LoVo (cell line): ENCODE data around the gene ZNF587B.
"Not testable (repeated sequence)": the region's sequence is repeated elsewhere in the genome, so short reads cannot be mapped to it uniquely, and the experiment has no call there.

Experiments
- DNase-seq: peaks from one replicate; pipeline ENCODE4 v3.0.0-alpha.2; 2016; ENCODE audit warnings: low spot score

ZNF587B gene

GRCh38 chr19:57819475-57820148, 10.5 kb upstream of the ZNF587B start:
- DNase-seq, result peak; percentile 91

DNA sequence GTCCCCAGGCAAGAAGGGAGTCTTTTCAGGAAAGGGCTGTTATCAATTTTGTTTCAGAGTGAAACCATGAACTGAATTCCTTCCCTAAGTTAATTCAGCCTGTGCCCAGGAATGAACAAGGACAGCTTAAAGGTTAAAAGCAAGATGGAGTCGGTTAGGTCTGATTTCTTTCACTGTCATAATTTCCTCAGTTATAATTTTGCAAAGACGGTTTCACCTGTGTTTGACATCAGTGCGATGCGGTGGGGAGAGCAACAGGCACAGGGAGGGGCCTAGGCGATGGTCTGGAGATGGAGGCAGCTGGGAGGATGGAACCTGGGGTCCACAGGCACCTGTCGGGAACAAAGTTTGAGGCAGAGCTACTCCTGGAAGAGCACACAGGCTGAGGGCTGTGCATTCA, 9.5 kb upstream of the ZNF587B start:
- DNase-seq, result no peak

DNA sequence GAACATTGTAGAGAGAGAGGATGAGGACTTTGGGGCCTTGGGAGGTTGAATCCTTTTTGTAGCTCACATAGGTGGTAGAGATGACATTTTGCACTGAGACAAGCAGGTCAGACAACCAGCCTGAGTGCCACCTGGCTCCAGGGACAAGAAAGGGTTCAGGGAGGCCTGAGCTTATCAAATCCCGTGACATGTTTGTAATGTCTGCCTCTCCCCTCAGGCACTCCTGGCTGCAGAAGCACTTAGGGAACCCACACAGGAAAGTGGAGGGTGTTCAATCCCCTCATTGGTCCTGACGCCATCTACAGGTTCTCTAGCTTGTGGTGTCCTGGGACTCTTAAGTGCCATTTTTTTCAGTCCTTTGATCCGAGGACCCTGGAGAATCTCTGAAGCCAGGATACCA, 9.0 kb upstream of the ZNF587B start:
- not testable (repeated sequence) for DNase-seq

DNA sequence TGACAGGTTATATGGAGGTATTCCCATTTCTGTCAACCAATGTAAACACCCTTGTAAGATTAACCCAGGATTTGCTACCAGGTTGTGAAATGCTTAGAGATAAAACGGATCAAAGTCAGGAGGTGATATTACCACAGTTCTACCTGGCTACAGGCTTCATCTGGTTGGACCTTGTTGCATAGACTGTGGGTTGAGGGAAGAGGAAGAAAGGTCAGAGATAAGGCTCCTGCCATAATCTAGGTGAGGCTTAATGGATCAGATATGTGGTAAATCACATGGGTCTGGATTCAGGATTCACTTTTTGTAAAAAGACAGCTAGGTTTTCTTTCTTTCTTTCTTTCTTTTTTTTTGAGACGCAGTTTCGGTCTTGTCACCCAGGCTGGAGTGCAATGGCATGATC, 8.6 kb upstream of the ZNF587B start:
- DNase-seq, result not testable (repeated sequence)

DNA sequence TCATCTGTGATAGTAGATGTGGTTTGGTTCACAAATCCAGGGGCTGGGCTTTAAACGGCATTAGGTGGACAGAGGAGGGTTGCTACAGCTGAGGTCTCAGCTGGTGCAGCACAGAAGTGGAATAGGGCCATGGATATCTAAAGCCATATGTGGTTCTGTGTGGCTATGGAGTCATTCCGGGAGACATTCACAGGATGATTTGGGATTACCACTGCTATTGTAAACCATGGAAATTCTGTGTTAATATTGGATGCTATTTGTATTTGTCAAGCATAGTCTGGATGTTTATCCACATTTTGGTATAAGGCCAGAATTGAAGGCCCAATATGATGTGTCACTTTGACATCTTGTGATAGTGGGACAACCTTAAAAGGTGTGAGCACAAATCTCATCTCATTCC, 6.9 kb upstream of the ZNF587B start:
- not testable (repeated sequence) for DNase-seq

DNA sequence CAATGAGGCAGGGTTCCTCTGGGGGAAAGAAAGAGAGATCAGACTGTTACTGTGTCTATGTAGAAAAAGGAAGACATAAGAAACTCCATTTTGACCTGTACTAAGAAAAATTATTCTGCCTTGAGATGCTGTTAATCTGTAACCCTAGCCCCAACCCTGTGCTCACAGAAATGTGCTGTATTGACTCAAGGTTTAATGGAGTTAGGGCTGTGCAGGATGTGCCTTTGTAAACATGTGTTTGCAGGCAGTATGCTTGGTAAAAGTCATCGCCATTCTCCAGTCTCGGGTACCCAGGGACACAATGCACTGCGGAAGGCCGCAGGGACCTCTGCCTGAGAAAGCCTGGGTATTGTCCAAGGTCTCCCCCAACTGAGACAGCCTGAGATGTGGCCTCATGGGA, 6.5 kb upstream of the ZNF587B start:
- DNase-seq, result not testable (repeated sequence)

DNA sequence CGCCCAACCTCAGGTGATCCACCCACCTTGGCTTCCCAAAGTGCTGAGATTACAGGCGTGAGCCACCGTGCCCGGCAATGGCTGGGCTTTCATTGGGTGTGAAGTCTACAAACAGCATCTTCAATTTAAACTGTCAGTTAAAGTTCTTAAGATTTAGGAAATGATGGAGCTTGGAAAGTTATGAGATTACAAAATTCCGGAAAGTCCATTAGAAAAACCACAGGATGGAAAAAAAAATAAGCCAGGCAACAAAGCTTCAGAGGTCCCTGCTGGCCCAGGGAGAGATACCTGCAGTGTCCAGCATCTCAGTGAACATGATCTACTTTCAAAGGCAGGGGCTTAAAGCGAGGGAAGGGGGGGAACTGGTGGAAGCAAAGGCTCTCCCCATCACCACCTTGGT, 4.6 kb upstream of the ZNF587B start:
- DNase-seq, result no peak

DNA sequence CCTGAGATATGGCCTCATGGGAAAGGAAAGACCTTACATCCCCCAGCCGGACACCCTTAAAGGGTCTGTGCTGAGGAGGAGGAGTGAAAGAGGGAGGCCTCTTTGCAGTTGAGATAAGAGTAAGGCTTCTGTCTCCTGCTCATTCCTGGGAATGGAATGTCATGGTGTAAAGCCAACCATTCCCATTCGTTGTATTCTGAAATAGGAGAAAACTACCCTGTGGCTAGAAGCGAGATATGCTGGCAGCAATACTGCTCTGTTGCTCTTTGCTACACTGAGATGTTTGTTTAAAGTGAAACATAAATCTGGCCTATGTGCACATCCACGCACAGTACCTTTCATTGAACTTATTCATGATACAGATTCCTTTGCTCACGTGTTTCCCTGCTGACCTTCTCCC, 783 bp upstream of the ZNF587B start:
- no peak for DNase-seq

DNA sequence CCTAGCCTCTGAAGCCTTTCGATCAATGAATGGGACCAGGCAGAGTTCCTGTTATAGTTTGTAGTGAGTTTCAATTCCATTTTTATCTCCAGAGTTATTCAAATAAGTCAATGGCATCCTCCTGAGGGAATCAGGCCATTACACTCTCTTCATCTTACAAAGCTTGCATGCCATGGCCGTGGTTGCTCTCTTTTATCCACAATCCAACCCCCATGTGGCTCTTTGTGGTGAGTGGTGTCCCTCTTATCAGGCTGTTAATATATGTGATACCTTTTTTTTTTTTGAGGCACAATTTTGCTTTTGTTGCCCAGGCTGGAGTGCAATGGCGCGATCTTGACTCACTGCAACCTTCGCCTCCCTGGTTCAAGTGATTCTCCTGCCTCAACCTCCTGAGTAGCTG, 6.9 kb downstream of the ZNF587B start:
- DNase-seq, result not testable (repeated sequence)

DNA sequence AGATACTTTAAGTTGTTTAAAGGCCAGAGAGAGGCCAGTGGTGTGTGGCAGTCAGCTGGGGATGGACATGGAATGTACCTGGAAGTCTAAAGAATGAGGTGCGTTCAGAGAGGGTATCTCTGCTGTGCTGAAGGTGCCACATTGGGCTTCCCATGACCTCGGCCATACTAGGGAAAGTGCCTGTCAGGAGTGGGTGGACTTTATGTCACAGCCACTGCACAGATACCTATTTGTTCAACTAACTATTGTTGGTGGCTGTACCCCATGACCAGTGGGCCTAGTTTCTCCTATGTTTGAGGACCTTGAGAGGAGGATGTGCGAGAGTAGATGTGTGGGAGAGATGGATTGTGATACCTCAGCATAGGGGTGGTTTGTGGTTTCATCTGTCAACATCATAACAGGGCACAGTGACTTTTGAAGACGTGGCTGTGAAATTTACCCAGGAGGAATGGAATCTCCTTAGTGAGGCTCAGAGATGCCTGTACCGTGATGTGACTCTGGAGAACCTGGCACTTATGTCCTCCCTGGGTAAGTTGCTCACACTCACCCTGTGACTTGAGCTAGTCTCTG, 8.6 kb downstream of the ZNF587B start:
- DNase-seq, result not testable (repeated sequence)

GRCh38 chr19:57841122-57841763, 11.1 kb downstream of the ZNF587B start:
- DNase-seq, result no peak

DNA sequence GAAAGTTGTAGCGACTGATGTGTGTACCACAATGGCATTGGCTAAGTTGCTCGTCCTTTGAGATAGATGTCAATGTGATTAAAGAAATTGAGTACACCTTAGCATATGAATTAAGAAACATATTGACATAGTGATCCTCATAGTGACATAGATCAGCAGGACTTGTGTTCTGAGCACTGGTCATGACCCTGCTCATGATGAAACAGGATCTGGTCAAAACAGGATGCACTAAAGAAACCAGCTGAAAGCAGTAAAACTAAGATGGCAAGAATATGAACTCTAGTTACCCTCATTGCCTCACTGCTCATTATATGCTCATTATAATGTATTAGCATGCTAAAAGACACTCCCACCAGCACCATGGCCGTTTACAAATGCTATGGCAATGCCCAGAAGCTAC, 17.1 kb downstream of the ZNF587B start:
- DNase-seq, result not testable (repeated sequence)

- not testable (repeated sequence) for DNase-seq
Measured at GRCh38 chr19:57849162-57849665, 19.1 kb downstream of the ZNF587B start.

GRCh38 chr19:57849666-57850473, 19.8 kb downstream of the ZNF587B start, which contains the start of gene ZNF587:
ZNF587 (plus strand) TSS chr19:57849859; CDS start chr19:57850039, 180 bp downstream.
- peak; percentile 81 for DNase-seq

DNA sequence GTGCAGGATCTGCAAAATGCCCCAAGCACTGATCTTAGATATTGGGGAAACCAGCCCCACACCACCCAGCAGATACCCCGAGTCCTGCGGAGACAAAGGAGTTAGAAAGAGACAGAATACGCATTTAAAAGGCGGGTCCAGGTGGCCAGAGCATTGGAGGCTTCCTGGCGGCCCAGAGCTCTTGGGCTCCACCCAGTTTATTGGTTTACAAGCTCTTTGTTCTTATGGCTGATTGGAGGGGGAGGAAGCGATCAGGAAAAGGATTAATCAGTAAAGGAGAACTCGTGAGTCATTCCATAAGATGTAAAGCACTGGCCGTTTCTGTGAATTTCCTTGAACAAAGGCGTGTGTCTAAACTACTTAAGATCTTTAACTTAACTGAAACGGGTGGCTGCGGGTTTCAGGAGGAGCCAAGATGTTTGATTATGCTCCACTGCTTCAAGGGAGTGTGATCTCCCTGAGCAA, 20.5 kb downstream of the ZNF587B start:
- peak; percentile 78 for DNase-seq

GRCh38 chr19:57851812-57852603, 21.9 kb downstream of the ZNF587B start:
- DNase-seq, result not testable (repeated sequence)

DNA sequence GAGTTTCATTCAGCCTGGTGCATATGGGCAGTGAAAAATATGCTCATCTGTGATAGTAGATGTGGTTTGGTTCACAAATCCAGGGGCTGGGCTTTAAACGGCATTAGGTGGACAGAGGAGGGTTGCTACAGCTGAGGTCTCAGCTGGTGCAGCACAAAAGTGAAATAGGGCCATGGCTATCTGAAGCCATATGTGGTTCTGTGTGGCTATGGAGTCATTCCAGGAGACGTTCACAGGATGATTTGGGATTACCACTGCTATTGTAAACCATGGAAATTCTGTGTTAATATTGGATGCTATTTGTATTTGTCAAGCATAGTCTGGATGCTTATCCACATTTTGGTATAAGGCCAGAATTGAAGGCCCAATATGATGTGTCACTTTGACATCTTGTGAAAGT, 24.0 kb downstream of the ZNF587B start:
- DNase-seq, result not testable (repeated sequence)

DNA sequence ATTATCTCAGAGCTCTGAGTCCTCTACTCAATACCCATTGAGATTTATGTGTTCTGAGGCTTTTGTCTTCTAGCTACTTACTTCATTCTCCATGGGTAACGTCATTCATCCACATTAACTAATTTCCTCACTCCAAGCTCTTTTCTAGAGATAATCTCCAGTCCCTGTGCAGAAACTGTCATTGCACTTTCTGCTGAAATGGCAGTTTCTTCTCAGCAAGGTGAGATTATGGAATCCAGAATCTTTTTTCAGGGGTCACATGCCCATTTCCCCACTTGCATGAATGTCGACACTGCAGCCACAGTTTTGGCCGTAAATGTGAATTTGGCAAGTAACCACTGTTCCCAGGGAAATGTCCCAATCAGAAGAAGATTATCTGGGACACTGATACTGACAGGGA, 32.3 kb downstream of the ZNF587B start:
- DNase-seq, result not testable (repeated sequence)

DNA sequence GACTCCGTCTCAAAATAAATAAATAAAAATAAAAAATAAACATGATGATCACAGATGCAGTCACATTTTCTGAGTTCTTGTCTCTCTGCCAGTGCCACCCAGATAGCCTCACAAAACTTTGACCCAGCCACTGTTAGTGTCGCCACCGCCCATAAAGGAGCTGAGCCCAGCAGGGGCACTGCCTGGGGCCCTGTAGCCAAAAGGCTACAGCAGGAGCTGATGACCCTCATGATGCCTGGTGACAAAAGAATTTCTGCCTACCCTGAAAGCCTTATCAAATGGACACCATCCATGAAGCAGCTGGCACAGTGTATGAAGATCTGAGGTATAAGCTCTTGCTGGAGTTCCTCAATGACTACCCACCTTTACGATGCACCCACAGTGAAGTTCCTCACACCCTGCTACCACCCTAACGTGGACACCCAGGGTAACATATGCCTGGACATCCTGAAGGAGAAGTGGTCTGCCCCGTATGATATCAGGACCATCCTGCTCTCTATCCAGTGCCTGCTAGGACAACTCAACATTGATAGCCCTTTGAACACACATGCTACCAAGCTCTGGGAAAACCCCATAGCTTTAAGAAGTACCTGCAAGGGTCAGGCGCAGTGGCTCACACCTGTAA, 37.9 kb downstream of the ZNF587B start:
- no peak for DNase-seq

GRCh38 chr19:57869655-57870054, 39.6 kb downstream of the ZNF587B start:
- DNase-seq, result not testable (repeated sequence)

- no peak for DNase-seq
Measured at GRCh38 chr19:57870225-57870624, 40.1 kb downstream of the ZNF587B start.
